ENCODE data around the gene ARHGDIG.
"Not testable (repeated sequence)": the region's sequence is repeated elsewhere in the genome, so short reads cannot be mapped to it uniquely, and the experiment has no call there.

The ARHGDIG gene

GRCh38 chr16:301950-302349 is 21.6 kb downstream of the ARHGDIG start:
- DNase-seq, result no peak

GRCh38 chr16:303760-304505 is 23.5 kb downstream of the ARHGDIG start:
- DNase-seq, result no peak

GRCh38 chr16:305916-306626 is 25.7 kb downstream of the ARHGDIG start:
- no peak for DNase-seq

GRCh38 chr16:306911-307370 is 26.6 kb downstream of the ARHGDIG start:
- no peak for DNase-seq

- DNase-seq, result no peak
Measured at GRCh38 chr16:307691-308312, 27.4 kb downstream of the ARHGDIG start.

- no peak for DNase-seq
Measured at GRCh38 chr16:309476-309875, 29.1 kb downstream of the ARHGDIG start.

GRCh38 chr16:311725-312124 is 31.3 kb downstream of the ARHGDIG start:
- no peak for DNase-seq

- no peak for DNase-seq
Measured at GRCh38 chr16:314351-314750, 34.0 kb downstream of the ARHGDIG start.

GRCh38 chr16:314795-315299 is 34.5 kb downstream of the ARHGDIG start:
- no peak for DNase-seq

GRCh38 chr16:316741-317464 is 36.5 kb downstream of the ARHGDIG start:
- no peak for DNase-seq

GRCh38 chr16:317583-317982 is 37.2 kb downstream of the ARHGDIG start:
- DNase-seq, result no peak

- no peak for DNase-seq
Measured at GRCh38 chr16:318628-319027, 38.2 kb downstream of the ARHGDIG start.

- no peak for DNase-seq
Measured at GRCh38 chr16:320206-320605, 39.8 kb downstream of the ARHGDIG start.

GRCh38 chr16:321532-321931 is 41.1 kb downstream of the ARHGDIG start:
- DNase-seq, result no peak

GRCh38 chr16:322476-323143 is 42.2 kb downstream of the ARHGDIG start:
- no peak for DNase-seq

GRCh38 chr16:324201-324450 is 43.7 kb downstream of the ARHGDIG start:
- DNase-seq, result no peak

- DNase-seq, result no peak
Measured at GRCh38 chr16:324451-325334, 44.3 kb downstream of the ARHGDIG start.

- no peak for DNase-seq
Measured at GRCh38 chr16:325375-326145, 45.2 kb downstream of the ARHGDIG start.

GRCh38 chr16:330741-331140 is 50.4 kb downstream of the ARHGDIG start:
- no peak for DNase-seq

GRCh38 chr16:331181-331814 is 50.9 kb downstream of the ARHGDIG start:
- DNase-seq, result not testable (repeated sequence)

Data from NCI-H748 treated with DMSO at 0.1 percent for 48 hours (cell line).